ENCODE measurements around the gene DPYD.
A peak's percentile ranks its signal among the peaks of the same experiment; 100 is the strongest.

DPYD gene

GRCh38 chr1:97853221-97853620, 67.6 kb downstream of the DPYD start:
- H3F3A ChIP-seq (ENCODE audit: insufficient read depth): peaks cover 18% of the 10 kb centered on the region
- no peak overlapping the region for H3K27ac ChIP-seq (ENCODE audit: low read depth, low read length)

DNA sequence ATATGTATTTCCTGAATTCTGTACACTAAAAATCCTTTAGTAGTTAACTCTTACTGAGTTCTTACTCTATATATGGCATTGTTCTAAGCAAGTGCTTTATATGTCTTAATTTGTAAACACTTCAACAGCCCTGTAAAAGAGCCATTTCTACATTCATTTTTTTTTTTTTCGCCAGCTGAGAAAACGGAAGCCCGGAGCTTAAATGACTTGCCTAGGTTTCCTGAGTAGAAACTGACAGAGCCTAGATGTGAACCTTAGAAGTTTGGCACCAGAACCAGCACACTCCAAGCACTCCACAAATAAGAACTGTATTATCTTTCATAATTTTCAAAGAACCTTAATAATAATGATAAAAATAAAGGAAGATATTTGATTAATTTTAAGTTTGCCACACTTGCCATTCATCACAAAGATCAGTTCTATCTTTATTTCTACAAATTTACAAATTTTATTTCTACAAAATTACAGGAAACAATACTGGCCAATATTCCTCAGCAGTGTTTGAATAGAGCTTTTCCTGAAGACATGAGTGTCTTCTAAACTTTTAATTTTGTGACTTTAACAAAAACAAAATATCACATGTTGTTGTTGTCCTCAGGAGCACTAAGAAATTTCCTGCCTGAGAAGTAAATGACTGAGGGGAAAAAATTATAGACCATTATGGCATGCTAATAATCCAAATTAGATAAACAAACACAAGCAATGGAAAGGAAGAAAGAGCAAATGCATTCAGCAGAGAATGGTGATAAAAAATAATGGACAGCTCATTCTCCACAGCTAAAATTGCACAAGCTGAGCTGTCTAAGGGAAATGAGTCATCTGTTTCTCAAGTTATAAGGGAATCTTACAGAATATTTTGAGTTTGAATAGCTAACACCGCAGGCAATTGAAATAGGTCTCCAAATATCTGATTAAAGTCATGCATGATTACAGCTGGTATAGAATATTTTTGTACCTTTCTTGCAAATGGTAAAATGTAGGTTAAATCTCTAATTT, 71.2 kb downstream of the DPYD start:
- Histone ChIP-seq H3K79me2 (ENCODE audit: insufficient read depth, low read length) (no peaks in the 10 kb centered on the region), H3F3A (ENCODE audit: insufficient read depth) (peaks cover 31% of the 10 kb centered on the region), H3K4me3 (ENCODE audit: insufficient read depth, low read length, poor library complexity, severe bottlenecking) (peak overlapping the region; percentile 36), H2AFZ (ENCODE audit: low read depth, low read length, severe bottlenecking) (peak overlapping the region; percentile 43), H3K27me3 (ENCODE audit: low read length) (no peaks in the 10 kb centered on the region), H4K20me1 (ENCODE audit: low read depth, low read length) (no peaks in the 10 kb centered on the region), H3K4me2 (ENCODE audit: low read depth, low read length, poor library complexity, severe bottlenecking) (peak overlapping the region; percentile 99), H3K9me3 (ENCODE audit: insufficient read depth, low read length) (peaks cover 17% of the 10 kb centered on the region), H3K9ac (ENCODE audit: low read length) (peak overlapping the region; percentile 51), H3K9me2 (replicated peaks; ENCODE audit: insufficient read depth, low read length) (no peaks in the 10 kb centered on the region), H3K36me3 (ENCODE audit: low read length) (peaks cover 14% of the 10 kb centered on the region), H3K27ac (ENCODE audit: low read depth, low read length) (peak overlapping the region; percentile 98)
- no peak for TF ChIP-seq EZH2phosphoT487 (conservative IDR thresholded peaks at IDR 0.05; ENCODE audit: low read length)
- TF ChIP-seq, protein P1, sequence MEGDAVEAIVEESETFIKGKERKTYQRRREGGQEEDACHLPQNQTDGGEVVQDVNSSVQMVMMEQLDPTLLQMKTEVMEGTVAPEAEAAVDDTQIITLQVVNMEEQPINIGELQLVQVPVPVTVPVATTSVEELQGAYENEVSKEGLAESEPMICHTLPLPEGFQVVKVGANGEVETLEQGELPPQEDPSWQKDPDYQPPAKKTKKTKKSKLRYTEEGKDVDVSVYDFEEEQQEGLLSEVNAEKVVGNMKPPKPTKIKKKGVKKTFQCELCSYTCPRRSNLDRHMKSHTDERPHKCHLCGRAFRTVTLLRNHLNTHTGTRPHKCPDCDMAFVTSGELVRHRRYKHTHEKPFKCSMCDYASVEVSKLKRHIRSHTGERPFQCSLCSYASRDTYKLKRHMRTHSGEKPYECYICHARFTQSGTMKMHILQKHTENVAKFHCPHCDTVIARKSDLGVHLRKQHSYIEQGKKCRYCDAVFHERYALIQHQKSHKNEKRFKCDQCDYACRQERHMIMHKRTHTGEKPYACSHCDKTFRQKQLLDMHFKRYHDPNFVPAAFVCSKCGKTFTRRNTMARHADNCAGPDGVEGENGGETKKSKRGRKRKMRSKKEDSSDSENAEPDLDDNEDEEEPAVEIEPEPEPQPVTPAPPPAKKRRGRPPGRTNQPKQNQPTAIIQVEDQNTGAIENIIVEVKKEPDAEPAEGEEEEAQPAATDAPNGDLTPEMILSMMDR (IDR thresholded peaks at IDR 0.05; ENCODE audit: insufficient read depth, low read length, poor library complexity, severe bottlenecking): no peak

More at GRCh38 chr1:97853221-97853620, 67.6 kb downstream of the DPYD start:
- no peak overlapping the region for H3K4me2 ChIP-seq (ENCODE audit: low read depth, low read length, poor library complexity, severe bottlenecking)
- no peak overlapping the region for H3K4me3 ChIP-seq (ENCODE audit: insufficient read depth, low read length, poor library complexity, severe bottlenecking)
- no peaks in the 10 kb centered on the region for H3K36me3 ChIP-seq (ENCODE audit: low read length)
- H3K9me2 ChIP-seq (replicated peaks; ENCODE audit: insufficient read depth, low read length): no peaks in the 10 kb centered on the region
- no peaks in the 10 kb centered on the region for H3K27me3 ChIP-seq (ENCODE audit: low read length)
- H3K9me3 ChIP-seq (ENCODE audit: insufficient read depth, low read length): no peaks in the 10 kb centered on the region
- H4K20me1 ChIP-seq (ENCODE audit: low read depth, low read length): no peaks in the 10 kb centered on the region
- H3K79me2 ChIP-seq (ENCODE audit: insufficient read depth, low read length): no peaks in the 10 kb centered on the region
- no peak overlapping the region for H3K9ac ChIP-seq (ENCODE audit: low read length)
- no peak overlapping the region for H2AFZ ChIP-seq (ENCODE audit: low read depth, low read length, severe bottlenecking)
- TF ChIP-seq EZH2phosphoT487 (conservative IDR thresholded peaks at IDR 0.05; ENCODE audit: low read length): no peak
- TF ChIP-seq, protein P1 (IDR thresholded peaks at IDR 0.05; ENCODE audit: insufficient read depth, low read length, poor library complexity, severe bottlenecking): no peak

GRCh38 chr1:97845805-97846204, 75.0 kb downstream of the DPYD start:
- no peaks in the 10 kb centered on the region for H4K20me1 ChIP-seq (ENCODE audit: low read depth, low read length)
- no peak overlapping the region for H3K27ac ChIP-seq (ENCODE audit: low read depth, low read length)
- no peak overlapping the region for H3K4me3 ChIP-seq (ENCODE audit: insufficient read depth, low read length, poor library complexity, severe bottlenecking)
- H3K4me2 ChIP-seq (ENCODE audit: low read depth, low read length, poor library complexity, severe bottlenecking): no peak overlapping the region
- no peaks in the 10 kb centered on the region for H3K27me3 ChIP-seq (ENCODE audit: low read length)
- H3K79me2 ChIP-seq (ENCODE audit: insufficient read depth, low read length): no peaks in the 10 kb centered on the region
- no peaks in the 10 kb centered on the region for H3K9me2 ChIP-seq (replicated peaks; ENCODE audit: insufficient read depth, low read length)
- no peak overlapping the region for H2AFZ ChIP-seq (ENCODE audit: low read depth, low read length, severe bottlenecking)
- TF ChIP-seq, protein P1 (IDR thresholded peaks at IDR 0.05; ENCODE audit: insufficient read depth, low read length, poor library complexity, severe bottlenecking): no peak
- H3K9me3 ChIP-seq (ENCODE audit: insufficient read depth, low read length): peaks cover 17% of the 10 kb centered on the region
- H3K36me3 ChIP-seq (ENCODE audit: low read length): peaks cover 14% of the 10 kb centered on the region
- peaks cover 31% of the 10 kb centered on the region for H3F3A ChIP-seq (ENCODE audit: insufficient read depth)
- H3K9ac ChIP-seq (ENCODE audit: low read length): no peak overlapping the region

Data from SU-DHL-6 (cell line).